Measurements from ENCODE around the gene RALBP1.
"Not testable (repeated sequence)": the region's sequence is repeated elsewhere in the genome, so short reads cannot be mapped to it uniquely, and the experiment has no call there.

RALBP1 gene

GRCh38 chr18:9454061-9454703, 21.1 kb upstream of the RALBP1 start:
- DNase-seq (ENCODE audit: low read depth, low spot score), result no peak

- DNase-seq (ENCODE audit: low read depth, low spot score), result no peak
Observed at GRCh38 chr18:9455718-9456511, 19.4 kb upstream of the RALBP1 start.

- DNase-seq (ENCODE audit: low read depth, low spot score), result no peak
Observed at GRCh38 chr18:9466127-9466526, 9.2 kb upstream of the RALBP1 start.

GRCh38 chr18:9466846-9467245, 8.5 kb upstream of the RALBP1 start:
- DNase-seq (ENCODE audit: low read depth, low spot score), result no peak

- DNase-seq (ENCODE audit: low read depth, low spot score), result no peak
Observed at GRCh38 chr18:9468998-9469397, 6.3 kb upstream of the RALBP1 start.

GRCh38 chr18:9469685-9470084, 5.6 kb upstream of the RALBP1 start:
- DNase-seq (ENCODE audit: low read depth, low spot score), result no peak

- DNase-seq (ENCODE audit: low read depth, low spot score), result no peak
Observed at GRCh38 chr18:9474108-9474982, 968 bp upstream of the RALBP1 start.

GRCh38 chr18:9475643-9476591, 604 bp downstream of the RALBP1 start:
- DNase-seq (ENCODE audit: low read depth, low spot score), result no peak

- DNase-seq (ENCODE audit: low read depth, low spot score), result not testable (repeated sequence)
Observed at GRCh38 chr18:9476949-9477348, 1.6 kb downstream of the RALBP1 start.

GRCh38 chr18:9477509-9477908, 2.2 kb downstream of the RALBP1 start:
- no peak for DNase-seq (ENCODE audit: low read depth, low spot score)

GRCh38 chr18:9478545-9478944, 3.2 kb downstream of the RALBP1 start:
- no peak for DNase-seq (ENCODE audit: low read depth, low spot score)

GRCh38 chr18:9482790-9483189, 7.5 kb downstream of the RALBP1 start:
- no peak for DNase-seq (ENCODE audit: low read depth, low spot score)

GRCh38 chr18:9483526-9483925, 8.2 kb downstream of the RALBP1 start:
- no peak for DNase-seq (ENCODE audit: low read depth, low spot score)

- not testable (repeated sequence) for DNase-seq (ENCODE audit: low read depth, low spot score)
Observed at GRCh38 chr18:9484856-9485255, 9.5 kb downstream of the RALBP1 start.

- DNase-seq (ENCODE audit: low read depth, low spot score), result no peak
Observed at GRCh38 chr18:9488538-9488937, 13.2 kb downstream of the RALBP1 start.

GRCh38 chr18:9494778-9495331, 19.5 kb downstream of the RALBP1 start:
- DNase-seq (ENCODE audit: low read depth, low spot score), result no peak

GRCh38 chr18:9495465-9495864, 20.2 kb downstream of the RALBP1 start:
- DNase-seq (ENCODE audit: low read depth, low spot score), result no peak

- no peak for DNase-seq (ENCODE audit: low read depth, low spot score)
Observed at GRCh38 chr18:9495916-9496705, 20.8 kb downstream of the RALBP1 start.

GRCh38 chr18:9506046-9506792, 30.9 kb downstream of the RALBP1 start:
- peak; percentile 45 for DNase-seq (ENCODE audit: low read depth, low spot score)
